ENCODE data around the gene SLC35F3. TPM values are rescaled to one million over a fixed set of nuclear protein-coding genes. Genes with fewer than 3 reads are reported as not detected.
A peak's percentile ranks its signal among the peaks of the same experiment; 100 is the strongest.
"Not testable (repeated sequence)": the region's sequence is repeated elsewhere in the genome, so short reads cannot be mapped to it uniquely, and the experiment has no call there.

Gene SLC35F3
- total RNA-seq, 2 experiments from 2014 or later, result 0.86 to 1.8 TPM

DNA sequence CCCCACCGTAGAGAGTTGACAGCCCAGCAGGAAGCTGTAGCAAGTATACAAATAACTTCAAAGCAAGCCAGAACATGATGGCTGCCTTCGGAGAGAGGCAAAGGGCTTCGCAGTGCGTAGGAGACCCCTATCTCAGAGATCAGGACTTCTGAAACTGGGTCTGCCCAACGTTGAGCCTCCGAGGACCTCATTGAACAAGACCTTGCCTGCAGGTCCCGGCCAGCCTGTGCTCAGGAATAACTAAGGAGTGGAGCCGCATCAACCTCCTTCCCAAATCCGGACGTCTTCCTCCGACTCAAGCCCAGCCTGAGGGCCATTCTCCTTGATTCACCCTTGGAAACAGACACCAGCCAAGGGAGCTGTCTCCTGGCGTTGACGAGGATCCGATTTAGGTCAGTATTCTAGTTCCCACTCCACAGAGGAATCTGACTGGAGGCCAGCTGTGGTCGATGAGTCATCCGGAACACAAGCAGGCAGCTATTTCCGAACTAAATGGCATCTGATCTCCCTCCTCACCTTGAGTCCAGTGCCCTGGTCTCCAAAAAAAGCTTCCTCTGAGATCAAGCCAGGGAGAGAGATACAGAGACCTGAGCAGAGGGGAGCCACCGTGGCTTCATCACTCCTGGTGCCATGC lies 302.3 kb downstream of the SLC35F3 start:
- intact Hi-C loops (cut with DNase I, micrococcal nuclease), result no loop called here
- ChIA-PET CTCF (no interaction called here), POLR2A (no interaction called here)
- Mint-ChIP-seq H3K27me3 (peaks cover 6% of the 10 kb centered on the region), H3K9me3 (ENCODE audit: low read depth) (no peaks in the 10 kb centered on the region), H3K27ac (no peak overlapping the region), H3K36me3 (ENCODE audit: low read depth) (no peaks in the 10 kb centered on the region), H3K4me3 (no peak overlapping the region), H3K4me1 (no peaks in the 10 kb centered on the region)
- DNase-seq (no peak), ATAC-seq (no peak)

- Mint-ChIP-seq H3K27ac (no peak overlapping the region), H3K9me3 (ENCODE audit: low read depth) (no peaks in the 10 kb centered on the region), H3K4me3 (no peak overlapping the region), H3K36me3 (ENCODE audit: low read depth) (no peaks in the 10 kb centered on the region), H3K4me1 (peaks cover 6% of the 10 kb centered on the region), H3K27me3 (peaks cover 10% of the 10 kb centered on the region)
- POLR2A ChIA-PET, result no interaction called here
- intact Hi-C loops (cut with DNase I, micrococcal nuclease), result no loop called here
- CTCF ChIA-PET, result interaction anchor here (0.9 to 2.7 kb wide), 4 partner anchors 99 to 119 kb away, joined by 3 to 11 read pairs (median 4); no protein-coding TSS in a partner anchor
- no peak for DNase-seq
- ATAC-seq, result no peak
Observed at GRCh38 chr1:234208351-234208750, 303.9 kb downstream of the SLC35F3 start.

DNA sequence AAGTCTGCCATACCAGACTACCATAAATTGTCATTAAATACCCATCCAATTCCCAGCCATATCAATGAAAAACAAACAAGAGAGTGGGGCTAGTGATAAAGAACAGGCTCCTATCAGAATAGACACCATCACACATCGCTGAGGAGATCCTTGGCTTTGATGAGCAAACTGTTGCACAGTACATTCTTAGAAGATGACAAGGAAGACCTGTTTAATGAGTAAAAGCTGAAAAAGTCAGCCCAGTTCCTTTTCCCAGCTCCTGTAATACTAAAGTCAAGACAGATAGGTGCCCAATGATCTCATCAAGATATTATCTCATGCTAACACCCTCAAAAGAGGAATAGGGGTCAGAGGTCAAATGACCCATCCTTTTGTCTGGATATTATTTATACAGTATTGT lies 304.3 kb downstream of the SLC35F3 start:
- POLR2A ChIA-PET, result no interaction called here
- H3K9me3 Mint-ChIP-seq (ENCODE audit: low read depth), result no peaks in the 10 kb centered on the region
- H3K27ac Mint-ChIP-seq, result no peak overlapping the region
- peaks cover 12% of the 10 kb centered on the region for H3K27me3 Mint-ChIP-seq
- H3K4me1 Mint-ChIP-seq, result peaks cover 9% of the 10 kb centered on the region
- DNase-seq (no peak), ATAC-seq (no peak)
- H3K4me3 Mint-ChIP-seq, result no peak overlapping the region
- CTCF ChIA-PET, result interaction anchor here (0.9 to 2.7 kb wide), 4 partner anchors 99 to 118 kb away, joined by 3 to 11 read pairs (median 4); no protein-coding TSS in a partner anchor
- intact Hi-C loops (cut with DNase I, micrococcal nuclease), result no loop called here
- no peaks in the 10 kb centered on the region for H3K36me3 Mint-ChIP-seq (ENCODE audit: low read depth)

- DNase-seq; intact Hi-C loops (cut with DNase I, micrococcal nuclease); CTCF ChIA-PET; H3K36me3 Mint-ChIP-seq (ENCODE audit: low read depth); POLR2A ChIA-PET; H3K9me3 Mint-ChIP-seq (ENCODE audit: low read depth); H3K4me3 Mint-ChIP-seq; ATAC-seq; H3K27ac Mint-ChIP-seq: not testable (repeated sequence)
- Mint-ChIP-seq H3K4me1 (peaks cover 12% of the 10 kb centered on the region), H3K27me3 (peaks cover 16% of the 10 kb centered on the region)
Observed at GRCh38 chr1:234210429-234210828, 306.0 kb downstream of the SLC35F3 start.

GRCh38 chr1:234211855-234212254 lies 307.4 kb downstream of the SLC35F3 start:
- ATAC-seq, POLR2A ChIA-PET: not testable (repeated sequence)
- intact Hi-C loops (cut with DNase I, micrococcal nuclease), result loop anchor here (1.0 to 2.0 kb wide), 4 partner anchors 59 to 197 kb away; no protein-coding TSS in a partner anchor

DNA sequence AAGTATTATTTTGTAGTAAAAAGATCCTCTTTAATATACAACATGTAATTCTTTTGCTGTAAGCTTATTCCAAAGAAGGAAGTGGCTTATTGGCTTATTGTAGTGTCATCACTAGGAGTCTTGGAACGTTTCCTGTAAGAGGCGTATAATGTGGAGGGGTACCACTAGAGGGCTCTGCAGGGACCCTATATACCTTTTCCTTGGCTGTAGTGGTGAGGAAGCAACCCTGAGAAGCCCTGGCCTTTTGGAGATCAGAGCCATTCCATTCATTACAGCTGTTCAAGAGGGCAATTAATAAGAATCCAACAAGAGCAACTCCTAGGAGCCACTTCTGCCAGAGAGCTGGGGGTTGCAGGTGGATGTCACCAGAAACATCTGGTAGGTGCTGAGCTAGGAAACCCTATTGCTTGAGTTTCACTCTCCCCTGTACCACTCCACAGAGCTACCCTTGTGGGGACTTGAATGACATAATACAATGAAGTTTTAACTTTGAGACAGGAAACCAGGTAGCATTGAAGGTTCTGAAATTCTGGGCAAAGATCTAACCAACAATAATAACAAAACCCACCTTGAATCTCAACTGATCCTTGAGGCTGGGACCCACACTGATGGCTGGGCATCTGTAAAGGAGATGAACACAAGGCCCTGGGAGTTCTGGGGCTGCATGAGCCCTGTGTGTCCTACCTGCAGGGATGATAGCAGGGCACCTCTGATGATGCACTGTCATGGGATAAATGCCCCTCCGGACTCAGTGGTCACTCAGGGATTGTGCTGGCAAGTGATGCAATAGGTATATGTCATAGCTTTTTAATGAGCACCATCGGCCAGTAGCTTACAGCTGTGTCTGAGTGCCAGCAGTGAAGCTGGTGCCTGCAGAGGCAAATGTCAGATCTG lies 308.5 kb downstream of the SLC35F3 start:
- peak; percentile 47 for DNase-seq
- intact Hi-C loops (cut with DNase I, micrococcal nuclease), result loop anchor here (1.0 to 2.0 kb wide), 4 partner anchors 58 to 196 kb away; no protein-coding TSS in a partner anchor
- no peak overlapping the region for H3K4me3 Mint-ChIP-seq
- peak; percentile 65 for ATAC-seq
- peaks cover 31% of the 10 kb centered on the region for H3K27me3 Mint-ChIP-seq
- no peak overlapping the region for H3K27ac Mint-ChIP-seq
- H3K4me1 Mint-ChIP-seq, result peaks cover 21% of the 10 kb centered on the region
- ChIA-PET CTCF (interaction anchor here (0.6 to 6.9 kb wide), 34 partner anchors 9 to 806 kb away, joined by 3 to 97 read pairs (median 4); no protein-coding TSS in a partner anchor), POLR2A (interaction anchor here (1.2 kb wide), 1 partner anchor 160 kb away, joined by 4 read pairs; the partner anchor contains the start of gene COA6)
- H3K36me3 Mint-ChIP-seq (ENCODE audit: low read depth), result no peaks in the 10 kb centered on the region
- H3K9me3 Mint-ChIP-seq (ENCODE audit: low read depth), result no peaks in the 10 kb centered on the region

More at GRCh38 chr1:234211855-234212254, 307.4 kb downstream of the SLC35F3 start:
- CTCF ChIA-PET, result interaction anchor here (0.6 to 6.9 kb wide), 7 partner anchors 10 to 248 kb away, joined by 3 to 97 read pairs (median 4); no protein-coding TSS in a partner anchor
- not testable (repeated sequence) for H3K9me3 Mint-ChIP-seq (ENCODE audit: low read depth); DNase-seq; H3K36me3 Mint-ChIP-seq (ENCODE audit: low read depth); H3K4me3 Mint-ChIP-seq; H3K27ac Mint-ChIP-seq
- H3K4me1 Mint-ChIP-seq, result peaks cover 16% of the 10 kb centered on the region
- H3K27me3 Mint-ChIP-seq, result peaks cover 28% of the 10 kb centered on the region

DNA sequence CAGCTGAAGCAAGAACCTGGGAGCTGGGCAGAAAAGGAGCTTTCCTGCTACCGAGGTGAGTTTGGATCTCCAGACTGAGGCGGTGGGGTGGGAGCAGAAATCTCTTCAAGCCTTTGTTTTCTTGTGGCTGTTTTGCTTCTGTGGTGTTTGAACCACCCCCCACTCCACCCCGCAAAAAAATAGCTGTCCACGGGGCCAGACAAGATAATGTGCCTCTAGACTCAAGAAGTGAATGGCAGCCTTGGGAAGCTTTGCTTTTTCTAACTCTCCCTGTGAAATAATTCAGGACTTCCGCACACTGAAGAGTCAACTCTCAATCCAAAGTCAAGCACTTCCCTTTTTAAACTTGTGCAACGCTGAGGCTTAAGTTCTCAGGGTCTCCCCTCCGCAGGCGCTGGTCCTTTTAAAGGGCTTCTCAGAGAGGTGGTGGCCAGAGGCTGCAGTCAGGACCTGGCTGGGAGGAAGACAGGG lies 309.2 kb downstream of the SLC35F3 start:
- Mint-ChIP-seq H3K4me3 (peak overlapping the region; percentile 66), H3K27ac (no peak overlapping the region), H3K36me3 (ENCODE audit: low read depth) (no peaks in the 10 kb centered on the region), H3K9me3 (ENCODE audit: low read depth) (no peaks in the 10 kb centered on the region), H3K27me3 (peaks cover 28% of the 10 kb centered on the region), H3K4me1 (peaks cover 21% of the 10 kb centered on the region)
- no peak for ATAC-seq
- ChIA-PET POLR2A (interaction anchor here (0.6 to 1.2 kb wide), 3 partner anchors 60 to 383 kb away, joined by 3 to 4 read pairs (median 3); partner anchors contain the start of gene COA6), CTCF (interaction anchor here (0.6 to 6.9 kb wide), 19 partner anchors 8 to 327 kb away, joined by 3 to 97 read pairs (median 5); no protein-coding TSS in a partner anchor)
- intact Hi-C loops (cut with DNase I, micrococcal nuclease), result loop anchor here in 1 of 2 experiments (1.0 to 2.0 kb wide), 2 partner anchors 57 to 97 kb away; no protein-coding TSS in a partner anchor
- no peak for DNase-seq

DNA sequence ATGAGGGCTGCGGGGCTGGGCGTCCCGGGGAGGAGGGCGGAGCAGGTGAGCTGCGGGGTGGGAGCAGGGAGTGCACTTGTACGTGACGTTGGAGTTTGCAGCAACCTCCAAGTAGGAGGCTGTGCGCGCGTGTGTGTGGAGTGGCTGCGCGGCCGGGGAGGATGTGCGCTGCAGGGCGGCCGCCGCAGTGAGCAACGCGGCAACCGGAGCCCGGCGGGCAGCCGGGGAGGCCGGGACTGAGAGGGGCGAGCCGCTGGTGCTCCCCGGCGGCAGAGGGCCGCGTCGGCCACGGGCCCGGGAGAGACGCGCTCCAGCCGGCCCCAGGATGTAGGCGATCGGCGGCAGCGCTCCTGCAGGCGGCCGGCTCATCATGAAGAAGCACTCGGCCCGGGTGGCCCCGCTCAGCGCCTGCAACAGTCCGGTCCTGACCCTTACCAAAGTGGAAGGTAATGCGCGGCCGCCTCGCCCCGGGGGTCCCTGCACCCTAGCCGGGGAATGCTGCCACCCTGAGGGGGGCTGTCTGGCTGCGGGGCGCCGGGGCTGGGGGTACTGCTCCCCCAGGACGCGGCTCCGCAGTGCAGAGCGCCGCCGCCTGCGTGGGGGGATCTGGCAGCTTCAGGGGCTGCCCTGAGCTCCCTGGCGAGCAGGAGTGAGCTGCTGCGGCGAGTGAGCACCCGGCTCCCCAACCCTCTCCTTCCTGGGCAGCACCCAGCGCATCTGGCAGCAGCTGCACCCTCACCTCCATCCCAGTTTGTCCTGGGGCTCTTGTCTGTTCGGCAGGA lies 309.8 kb downstream of the SLC35F3 start:
- POLR2A ChIA-PET, result interaction anchor here (0.6 to 1.2 kb wide), 3 partner anchors 60 to 383 kb away, joined by 3 to 4 read pairs (median 3); partner anchors contain the start of gene COA6
- ATAC-seq (peak; percentile 58), DNase-seq (peak; percentile 61)
- intact Hi-C loops (cut with DNase I, micrococcal nuclease), result no loop called here
- no peaks in the 10 kb centered on the region for H3K9me3 Mint-ChIP-seq (ENCODE audit: low read depth)
- peak overlapping the region; percentile 66 for H3K4me3 Mint-ChIP-seq
- H3K27me3 Mint-ChIP-seq, result peaks cover 27% of the 10 kb centered on the region
- H3K4me1 Mint-ChIP-seq, result peaks cover 21% of the 10 kb centered on the region
- no peak overlapping the region for H3K27ac Mint-ChIP-seq
- H3K36me3 Mint-ChIP-seq (ENCODE audit: low read depth), result no peaks in the 10 kb centered on the region
- CTCF ChIA-PET, result interaction anchor here (0.5 to 6.9 kb wide), 14 partner anchors 8 to 327 kb away, joined by 3 to 97 read pairs (median 5); no protein-coding TSS in a partner anchor

DNA sequence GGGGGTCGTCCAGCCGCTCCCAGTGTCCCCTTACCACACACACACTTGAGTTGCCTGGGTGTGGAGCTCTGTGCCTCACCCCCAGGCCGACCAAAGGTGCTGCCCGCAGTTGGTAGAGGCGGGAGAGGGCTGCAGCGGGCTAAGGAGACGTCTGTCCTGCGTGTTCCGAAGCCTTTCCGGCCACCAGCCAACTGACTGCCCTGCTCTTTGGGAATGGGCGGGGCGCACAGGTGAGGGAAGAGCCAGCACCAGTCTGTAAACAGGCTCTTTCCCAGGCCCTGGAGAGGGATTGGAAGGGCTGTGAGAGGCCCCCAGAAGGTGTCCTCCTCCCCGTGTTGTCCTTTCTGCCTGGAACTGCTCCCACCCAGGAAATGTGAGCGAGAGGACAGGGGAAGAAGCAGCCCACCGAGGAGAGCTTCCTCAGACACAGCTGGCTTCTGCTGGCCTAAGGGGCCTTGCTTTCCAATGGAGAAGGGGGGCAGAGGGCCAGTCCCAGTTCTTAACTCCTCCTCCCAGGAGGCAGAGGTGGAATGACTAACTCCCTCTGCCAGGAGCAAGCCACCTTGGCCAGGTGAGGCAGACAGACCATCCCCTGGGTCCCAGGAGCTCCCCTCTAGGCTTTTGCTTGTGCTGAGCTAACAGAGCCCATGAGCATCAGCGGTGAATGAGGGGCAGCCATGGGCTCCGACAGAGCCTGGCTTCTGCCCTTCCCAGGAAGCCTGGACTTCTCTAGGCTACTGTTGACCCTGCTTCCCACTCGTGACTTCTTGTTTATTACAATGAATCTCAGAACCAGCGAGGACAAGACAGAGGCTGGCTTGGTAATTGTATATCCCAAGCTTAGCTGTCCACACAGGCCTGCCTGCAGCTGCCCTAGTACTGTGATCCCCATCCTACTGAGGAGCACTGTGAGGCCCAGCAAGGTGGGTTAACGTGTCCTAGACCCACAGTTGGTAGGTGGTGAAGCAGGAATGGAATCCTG lies 310.7 kb downstream of the SLC35F3 start:
- peaks cover 25% of the 10 kb centered on the region for H3K27me3 Mint-ChIP-seq
- ATAC-seq (no peak), DNase-seq (no peak)
- peak overlapping the region; percentile 46 for H3K4me3 Mint-ChIP-seq
- ChIA-PET POLR2A (no interaction called here), CTCF (interaction anchor here (1.0 to 6.9 kb wide), 8 partner anchors 10 to 194 kb away, joined by 3 to 97 read pairs (median 6); no protein-coding TSS in a partner anchor)
- H3K4me1 Mint-ChIP-seq, result peaks cover 21% of the 10 kb centered on the region
- H3K27ac Mint-ChIP-seq, result no peak overlapping the region
- no peaks in the 10 kb centered on the region for H3K9me3 Mint-ChIP-seq (ENCODE audit: low read depth)
- H3K36me3 Mint-ChIP-seq (ENCODE audit: low read depth), result no peaks in the 10 kb centered on the region
- intact Hi-C loops (cut with DNase I, micrococcal nuclease), result loop anchor here in 1 of 2 experiments (5.0 kb wide), 1 partner anchor 57 kb away; no protein-coding TSS in a partner anchor
